Right lobe of liver (tissue), 6 donors: Measurements from ENCODE around the gene ZNF439. TPM values are rescaled to one million over a fixed set of nuclear protein-coding genes. Genes with fewer than 3 reads are reported as not detected.
"Not testable (repeated sequence)": the region's sequence is repeated elsewhere in the genome, so short reads cannot be mapped to it uniquely, and the experiment has no call there.

Experiments
- ATAC-seq, 4 donors: fragments of 200-7000 bp; cut with Tn5 transposase; one replicate each; pipeline ENCODE4 v1.9.1; 2020; ENCODE audit warnings: mild to moderate bottlenecking in 4 of 4, moderate library complexity in 4 of 4
- DNase-seq, 3 donors: peaks; one replicate each; pipeline ENCODE4 v3.0.0-alpha.2; 2020
- H3K27ac ChIP-seq, 3 donors: fragments of 200-600 bp; one replicate each; pipeline ENCODE4 v1.8.0; 2022
- H3K27me3 ChIP-seq, 2 donors: fragments of 200-600 bp; one replicate each; pipeline ENCODE4 v1.8.0; 2022
- H3K36me3 ChIP-seq, 4 donors: fragments of 200-600 bp; sonication (generic) in 1 of 4; one replicate each; pipeline versions ENCODE4 v1.5.1 to v1.8.0; 2017 to 2022; ENCODE audit warnings: control low read depth in 1 of 4
- H3K4me1 ChIP-seq, 4 donors: fragments of 200-600 bp; sonication (generic) in 1 of 4; one replicate each; pipeline versions ENCODE4 v1.5.1 to v1.8.0; 2017 to 2022; ENCODE audit warnings: control low read depth in 1 of 4
- H3K4me3 ChIP-seq, 3 donors: fragments of 200-600 bp; one replicate each; pipeline ENCODE4 v1.8.0; 2022
- H3K9me3 ChIP-seq, 4 donors: fragments of 200-600 bp; sonication (generic) in 1 of 4; one replicate each; pipeline versions ENCODE4 v1.5.1 to v1.8.0; 2017 to 2022; ENCODE audit warnings: control low read depth in 1 of 4
- CTCF ChIP-seq, 4 donors: fragments of 200-600 bp in 3 of 4; fragments of 450-650 bp in 1 of 4; IDR thresholded peaks; one replicate each; pipeline versions ENCODE4 v1.5.1 to v1.8.0; 2016 to 2022; ENCODE audit warnings: antibody characterized with exemption in 4 of 4, mild to moderate bottlenecking in 2 of 4
- POLR2A ChIP-seq: fragments of 450-650 bp; IDR thresholded peaks from one replicate; pipeline ENCODE4 v1.6.1; 2017; ENCODE audit warnings: antibody characterized with exemption, mild to moderate bottlenecking
- WGBS: methylation state at CpG from one replicate; pipeline ENCODE4 v1.1.6; 2018; ENCODE audit warnings: low coverage, low lambda C conversion rate; ENCODE audit not compliant: insufficient coverage; ENCODE audit errors: missing lambda C conversion rate; 5-methylcytosine and 5-hydroxymethylcytosine counted together
- intact Hi-C, 2 donors: fragments of 100-400 bp; cut with DNase I; formaldehyde crosslinking; loops; one replicate each; pipeline versions ENCODE4 v1.11.2 to v1.14.1; 2022
- total RNA-seq, 6 experiments: library from RNA; depleted of rRNA in 2 of 6; stranded (reverse); fragments of >200 nt in 2 of 6; fragmentation: NEBNext Ultra II Directional in 3 of 6; extraction: Animal tissue kit (Norgen Biotek cat#: 25700) in 3 of 6; gene quantifications; one replicate each; pipeline versions ENCODE4 v1.1.0 to v1.2.4, GENCODE V29; 2016 to 2023
- donor health status: DM: no; HTN: yes; CAD: no.
- donor health status: DM: no; HTN: no; CAD: no.
- donor health status: DM: no; HTN: no; CAD: no.
- donor health status: DM: no; HTN: yes; CAD: no.
- donor health status: DM: no; HTN: yes; CAD: no.

The ZNF439 gene
- total RNA-seq, 6 experiments from 2014 or later, result 0.43 to 1.3 (median 0.66) TPM

GRCh38 chr19:11814029-11814699 lies 34.4 kb upstream of the ZNF439 start, which contains the start of gene ZNF440:
ZNF440 (plus strand) TSS chr19:11814273; CDS start chr19:11814448, 175 bp downstream.
- Histone ChIP-seq H3K9me3 (no peaks in the 10 kb centered on the region), H3K27me3 (no peaks in the 10 kb centered on the region), H3K36me3 (no peaks in the 10 kb centered on the region), H3K4me1 (peaks cover 0 to 4% (median 2%) of the 10 kb centered on the region in 4 donors), H3K4me3 (peak within 1 kb of the TSS; percentile 86 to 94 (median 93)), H3K27ac (peak within 1 kb of the TSS; percentile 36 to 71 (median 68))
- no peak for TF ChIP-seq CTCF (IDR thresholded peaks at IDR 0.05)
- TF ChIP-seq POLR2A, result peak; percentile 87
- 0% methylated on average over 10 of the region's 55 CpGs for WGBS
- intact Hi-C loops, result no loop called here
- DNase-seq, result peak; percentile 96 to 98 (median 97)
- ATAC-seq, result peak; percentile 100

GRCh38 chr19:11814700-11815035 lies 33.9 kb upstream of the ZNF439 start:
- intact Hi-C loops, result no loop called here
- TF ChIP-seq CTCF (IDR thresholded peaks at IDR 0.05) (no peak), POLR2A (no peak)
- Histone ChIP-seq H3K9me3 (no peaks in the 10 kb centered on the region), H3K4me3 (peak overlapping the region; percentile 86 to 94 (median 93)), H3K27ac (peak overlapping the region; percentile 36 to 71 (median 68)), H3K27me3 (no peaks in the 10 kb centered on the region), H3K4me1 (peaks cover 0 to 4% (median 2%) of the 10 kb centered on the region in 4 donors), H3K36me3 (no peaks in the 10 kb centered on the region)
- ATAC-seq (peak; percentile 2 to 21 (median 12)), DNase-seq (no peak)
- 19% methylated on average over 8 of the region's 13 CpGs for WGBS

GRCh38 chr19:11821474-11822109 lies 26.9 kb upstream of the ZNF439 start:
- intact Hi-C loops, result no loop called here
- no peaks in the 10 kb centered on the region for H3K4me1 ChIP-seq
- no peaks in the 10 kb centered on the region for H3K9me3 ChIP-seq
- no peaks in the 10 kb centered on the region for H3K27me3 ChIP-seq
- H3K27ac ChIP-seq, result no peak overlapping the region
- H3K36me3 ChIP-seq, result no peaks in the 10 kb centered on the region
- ATAC-seq, result no peak
- DNase-seq, result no peak
- H3K4me3 ChIP-seq, result no peak overlapping the region
- no peak for TF ChIP-seq CTCF (IDR thresholded peaks at IDR 0.05)
- no peak for TF ChIP-seq POLR2A
- WGBS, result 86% methylated on average over 4 of the region's 5 CpGs

- Histone ChIP-seq H3K36me3 (peaks cover 0 to 36% (median 19%) of the 10 kb centered on the region in 4 donors), H3K9me3 (peaks cover 0 to 33% (median 16%) of the 10 kb centered on the region in 4 donors)
- H3K4me1 ChIP-seq, ATAC-seq, H3K27ac ChIP-seq, H3K27me3 ChIP-seq, intact Hi-C loops, DNase-seq, H3K4me3 ChIP-seq: not testable (repeated sequence)
- 72% methylated on average over 3 of the region's 7 CpGs for WGBS
These were observed 19.3 kb upstream of the ZNF439 start for GRCh38 chr19:11828957-11829876.
